A549 (cell line): ENCODE results near the gene ACYP2. TPM values are rescaled to one million over a fixed set of nuclear protein-coding genes. Genes with fewer than 3 reads are reported as not detected.

Experiments used
- ATAC-seq, 2 experiments: fragments of 200-7000 bp in 1 of 2; fragments of >200 bp in 1 of 2; cut with Nextera tagmentation in 1 of 2; cut with Tn5 transposase in 1 of 2; 3 replicates each; pipeline versions ENCODE4 v1.8.0 to v1.9.1; 2018 to 2020; ENCODE audit warnings: mild to moderate bottlenecking in 1 of 2, moderate library complexity in 1 of 2
- CTCF ChIA-PET: fragments of 300-600 bp; sonication (Branson Sonifier 250); formaldehyde crosslinking; extraction: SDS; loops from one replicate; lab custom pipeline; 2021; ENCODE audit warnings: antibody characterized with exemption, inconsistent platforms; lab: Yijun Ruan, JAX
- POLR2A ChIA-PET: fragments of 350-600 bp; formaldehyde crosslinking; extraction: SDS; loops from one replicate; lab custom pipeline; 2021; ENCODE audit warnings: antibody characterized with exemption, inconsistent platforms; lab: Yijun Ruan, JAX
- DNase-seq, 2 experiments: peaks; one replicate each; pipeline versions ENCODE4 v3.0.0 to v3.0.0-alpha.2; 2011 to 2016; ENCODE audit warnings: low read depth in 1 of 2, low spot score in 1 of 2
- FAIRE-seq: peaks from 2 replicates; lab custom pipeline; 2011; peaks lifted over from hg19 to GRCh38; lab: Jason Lieb, UNC
- H3K27ac ChIP-seq, 2 experiments: fragments of >200 bp; sonication (Bioruptor Twin); formaldehyde crosslinking; 3 replicates each; pipeline ENCODE4 v1.5.1; 2016 to 2017
- H3K4me1 ChIP-seq: fragments of >200 bp; sonication (Bioruptor Twin); formaldehyde crosslinking; 3 replicates; pipeline ENCODE4 v1.6.1; 2016
- H3K4me2 ChIP-seq: fragments of >200 bp; sonication (Bioruptor Twin); formaldehyde crosslinking; 3 replicates; pipeline ENCODE4 v1.6.1; 2016
- H3K4me3 ChIP-seq: fragments of >200 bp; sonication (Bioruptor Twin); formaldehyde crosslinking; 3 replicates; pipeline ENCODE4 v1.5.1; 2016
- H3K9me3 ChIP-seq: fragments of >200 bp; sonication (Bioruptor Twin); formaldehyde crosslinking; 3 replicates; pipeline ENCODE4 v1.6.1; 2016
- BHLHE40 ChIP-seq: IDR thresholded peaks from 2 replicates; pipeline ENCODE4 v1.6.1; 2012; ENCODE audit warnings: low read depth, low read length, inconsistent platforms
- CBX2 ChIP-seq: fragments of 200-600 bp; sonication (generic); IDR thresholded peaks from 2 replicates; pipeline ENCODE4 v1.6.1; 2016; ENCODE audit warnings: low read depth, mild to moderate bottlenecking, borderline replicate concordance
- CEBPB ChIP-seq, 2 experiments: fragments of >200 bp in 1 of 2; sonication (Bioruptor Twin) in 1 of 2; formaldehyde crosslinking in 1 of 2; IDR thresholded peaks; 2 replicates each; pipeline ENCODE4 v1.6.1; 2012 to 2016
- CHD2 ChIP-seq: fragments of 150-350 bp; IDR thresholded peaks from 2 replicates; pipeline ENCODE4 v1.6.1; 2014; ENCODE audit warnings: low read length; ENCODE audit not compliant: partially characterized antibody
- CTCF ChIP-seq: fragments of >200 bp; sonication (Bioruptor Twin); formaldehyde crosslinking; IDR thresholded peaks from 3 replicates; pipeline ENCODE4 v1.5.1; 2016
- EHF ChIP-seq: fragments of 250-450 bp; sonication (Bioruptor Pico); IDR thresholded peaks from 2 replicates; pipeline ENCODE4 v1.5.0; 2020; ENCODE audit warnings: mild to moderate bottlenecking
- EHMT2 ChIP-seq: fragments of 200-600 bp; sonication (generic); IDR thresholded peaks from 2 replicates; pipeline ENCODE4 v1.6.1; 2016; ENCODE audit warnings: antibody characterized with exemption, low read depth, mild to moderate bottlenecking, moderate library complexity
- ESRRA ChIP-seq: fragments of 150-350 bp; IDR thresholded peaks from 2 replicates; pipeline ENCODE4 v1.6.1; 2014; ENCODE audit warnings: mild to moderate bottlenecking, low read length, borderline replicate concordance
- HDAC2 ChIP-seq: fragments of 200-600 bp; sonication (generic); IDR thresholded peaks from 2 replicates; pipeline ENCODE4 v1.6.1; 2016
- HES2 ChIP-seq: fragments of >200 bp; sonication (Bioruptor Twin); formaldehyde crosslinking; IDR thresholded peaks from 2 replicates; pipeline ENCODE4 v1.6.1; 2016
- HMGXB4 ChIP-seq: fragments of 250-450 bp; sonication (Bioruptor Pico); IDR thresholded peaks from 2 replicates; pipeline ENCODE4 v1.5.0; 2021; ENCODE audit warnings: mild to moderate bottlenecking, moderate library complexity, borderline replicate concordance
- HOXB5 ChIP-seq: fragments of 250-450 bp; sonication (Bioruptor Pico); IDR thresholded peaks from 2 replicates; pipeline ENCODE4 v1.5.0; 2020; ENCODE audit warnings: mild to moderate bottlenecking, moderate library complexity
- JUN ChIP-seq, 2 experiments: fragments of >200 bp; sonication (Bioruptor Twin); formaldehyde crosslinking; IDR thresholded peaks; 2 replicates in 1 of 2; 3 replicates in 1 of 2; pipeline ENCODE4 v1.6.1; 2016 to 2017
- JUNB ChIP-seq: fragments of >200 bp; sonication (Bioruptor Twin); formaldehyde crosslinking; IDR thresholded peaks from 2 replicates; pipeline ENCODE4 v1.6.1; 2016
- KDM1A ChIP-seq: fragments of 200-600 bp; sonication (generic); IDR thresholded peaks from 2 replicates; pipeline ENCODE4 v1.6.1; 2016; ENCODE audit warnings: low read depth, mild to moderate bottlenecking
- MAFK ChIP-seq: fragments of 450-650 bp; IDR thresholded peaks from 2 replicates; pipeline ENCODE4 v1.6.1; 2014; ENCODE audit not compliant: partially characterized antibody
- MAZ ChIP-seq: fragments of 150-350 bp; IDR thresholded peaks from 2 replicates; pipeline ENCODE4 v1.6.1; 2014; ENCODE audit warnings: antibody characterized with exemption, low read depth, low read length, borderline replicate concordance
- MYC ChIP-seq: IDR thresholded peaks from 2 replicates; pipeline ENCODE4 v1.6.1; 2012; ENCODE audit warnings: mild to moderate bottlenecking, inconsistent platforms, low read length, improper control_type of control experiment, borderline replicate concordance
- NR3C1 ChIP-seq: fragments of >200 bp; sonication (Bioruptor Twin); formaldehyde crosslinking; IDR thresholded peaks from 3 replicates; pipeline ENCODE4 v1.6.1; 2017
- PBX3 ChIP-seq: IDR thresholded peaks from 2 replicates; pipeline ENCODE4 v1.6.1; 2012
- POLR2AphosphoS2 ChIP-seq: conservative IDR thresholded peaks from 2 replicates; pipeline ENCODE4 v1.6.1; 2012; ENCODE audit warnings: low read length, improper control_type of control experiment, inconsistent platforms
- RAD21 ChIP-seq, 2 experiments: fragments of >200 bp in 1 of 2; sonication (Bioruptor Twin) in 1 of 2; formaldehyde crosslinking in 1 of 2; IDR thresholded peaks in 1 of 2; conservative IDR thresholded peaks in 1 of 2; 2 replicates in 1 of 2; 3 replicates in 1 of 2; pipeline ENCODE4 v1.6.1; 2012 to 2018; ENCODE audit warnings: inconsistent platforms in 1 of 2
- RARB ChIP-seq: fragments of 250-450 bp; sonication (Bioruptor Pico); IDR thresholded peaks from 2 replicates; pipeline ENCODE4 v1.8.0; 2021; ENCODE audit warnings: mild to moderate bottlenecking, moderate library complexity
- RCOR1 ChIP-seq: fragments of 150-350 bp; IDR thresholded peaks from 2 replicates; pipeline ENCODE4 v1.6.1; 2014; ENCODE audit warnings: antibody characterized with exemption, low read length, low read depth
- SREBF2 ChIP-seq: fragments of 450-650 bp; IDR thresholded peaks from 2 replicates; pipeline ENCODE4 v1.6.1; 2014; ENCODE audit warnings: mild to moderate bottlenecking, moderate library complexity
- USF2 ChIP-seq: fragments of 450-650 bp; IDR thresholded peaks from 2 replicates; pipeline ENCODE4 v1.6.1; 2014; ENCODE audit warnings: antibody characterized with exemption
- ZSCAN20 ChIP-seq: fragments of 250-450 bp; sonication (Bioruptor Pico); IDR thresholded peaks from 2 replicates; pipeline ENCODE4 v1.8.0; 2022; ENCODE audit warnings: mild to moderate bottlenecking, moderate library complexity
- WGBS: methylation state at CpG from one replicate; pipeline ENCODE4 v1.1.6; 2017; ENCODE audit errors: missing lambda C conversion rate; 5-methylcytosine and 5-hydroxymethylcytosine counted together
- polyA plus RNA-seq, 4 experiments: library from polyadenylated mRNA; depleted of rRNA in 3 of 4; stranded (reverse); fragments of >200 nt; fragmentation: RNase III in 1 of 4; extraction: RNeasy Plus Mini Kit Qiagen cat#74134 plus additional on column Dnase treatment in 1 of 4; gene quantifications; 2 replicates in 3 of 4; 3 replicates in 1 of 4; pipeline ENCODE4 v1.2.3, GENCODE V29; 2011 to 2017

Gene ACYP2
- polyA plus RNA-seq, 2 of the 4 experiments (the other 2 are of a cell fraction): 10.0 to 11.4 TPM

GRCh38 chr2:54133056-54133455 lies 17.6 kb downstream of the ACYP2 start:
- ChIA-PET POLR2A (no interaction called here), CTCF (interaction anchor here (1.1 to 1.6 kb wide), 2 partner anchors 26 to 370 kb away, joined by 5 to 7 read pairs; no protein-coding TSS in a partner anchor)
- no peak for ATAC-seq

GRCh38 chr2:54139210-54139609 lies 23.8 kb downstream of the ACYP2 start:
- ChIA-PET POLR2A (no interaction called here), CTCF (no interaction called here)
- FAIRE-seq (no peak), DNase-seq (no peak), ATAC-seq (no peak)
- no peak for TF ChIP-seq CTCF
- no peak for TF ChIP-seq RCOR1
- no peak for TF ChIP-seq PBX3
- TF ChIP-seq HMGXB4 (CRISPR knock-in tag): no peak
- TF ChIP-seq SREBF2: no peak
- TF ChIP-seq EHMT2: no peak
- TF ChIP-seq HOXB5: no peak
- TF ChIP-seq BHLHE40: no peak
- TF ChIP-seq JUN (IDR thresholded peaks at IDR 0.05): no peak
- no peak for TF ChIP-seq USF2
- no peak for TF ChIP-seq JUNB
- TF ChIP-seq POLR2AphosphoS2: no peak
- TF ChIP-seq MAFK: no peak
- TF ChIP-seq MYC: no peak
- no peak for TF ChIP-seq ZSCAN20 (CRISPR knock-in tag)
- no peak for TF ChIP-seq CHD2
- TF ChIP-seq CBX2: no peak
- TF ChIP-seq RARB (CRISPR knock-in tag): no peak
- TF ChIP-seq ESRRA: no peak
- TF ChIP-seq EHF (CRISPR knock-in tag): no peak
- WGBS: 73% methylated on average over 4 of the region's 4 CpGs
- no peaks in the 10 kb centered on the region for H3K9me3 ChIP-seq
- no peak overlapping the region for H3K4me3 ChIP-seq
- H3K4me2 ChIP-seq: no peak overlapping the region
- H3K27ac ChIP-seq: no peak overlapping the region
- no peaks in the 10 kb centered on the region for H3K4me1 ChIP-seq

More at GRCh38 chr2:54133056-54133455, 17.6 kb downstream of the ACYP2 start:
- H3K4me3 ChIP-seq: no peak overlapping the region
- FAIRE-seq (no peak), DNase-seq (no peak)
- no peak overlapping the region for H3K4me2 ChIP-seq
- no peaks in the 10 kb centered on the region for H3K9me3 ChIP-seq
- H3K4me1 ChIP-seq: no peaks in the 10 kb centered on the region
- no peak overlapping the region for H3K27ac ChIP-seq
- TF ChIP-seq HDAC2: no peak
- TF ChIP-seq KDM1A: no peak
- TF ChIP-seq NR3C1: no peak
- TF ChIP-seq CTCF: no peak
- no peak for TF ChIP-seq RAD21 (conservative IDR thresholded peaks at IDR 0.05 in 1 of 2, IDR thresholded peaks at IDR 0.05 in 1 of 2)
- TF ChIP-seq CEBPB (IDR thresholded peaks at IDR 0.05): no peak
- no peak for TF ChIP-seq MAZ
- no peak for TF ChIP-seq JUN (IDR thresholded peaks at IDR 0.05)
- TF ChIP-seq HES2: no peak
- TF ChIP-seq HOXB5: no peak
- 75% methylated on average over 4 of the region's 4 CpGs for whole genome bisulfite sequencing
